ENCODE data around the gene CELF4. TPM values are rescaled to one million over a fixed set of nuclear protein-coding genes. Genes with fewer than 3 reads are reported as not detected.

CELF4 gene
- total RNA-seq, 2 donors from 2014 or later, result 3.3 to 4.7 TPM

- no peak for ATAC-seq
- no peak overlapping the region for H3K4me3 ChIP-seq
- no peak overlapping the region for H3K27ac ChIP-seq
- no peak for DNase-seq
- no peaks in the 10 kb centered on the region for H3K9me3 ChIP-seq
- H3K27me3 ChIP-seq, result peaks cover 0 to 3% of the 10 kb centered on the region in 2 donors
- intact Hi-C loops (cut with DNase I), result no loop called here
- 53 to 58% methylated on average over 19 of the region's 19 CpGs for WGBS, 2 donors
- H3K36me3 ChIP-seq (replicated peaks in 1 of 2; ENCODE audit: insufficient read depth in 1 of 2, low read depth in 2 of 2), result no peaks in the 10 kb centered on the region
- H3K4me1 ChIP-seq, result peaks cover 5% of the 10 kb centered on the region
- TF ChIP-seq POLR2A (IDR thresholded peaks at IDR 0.05), result no peak
- TF ChIP-seq, protein P1, sequence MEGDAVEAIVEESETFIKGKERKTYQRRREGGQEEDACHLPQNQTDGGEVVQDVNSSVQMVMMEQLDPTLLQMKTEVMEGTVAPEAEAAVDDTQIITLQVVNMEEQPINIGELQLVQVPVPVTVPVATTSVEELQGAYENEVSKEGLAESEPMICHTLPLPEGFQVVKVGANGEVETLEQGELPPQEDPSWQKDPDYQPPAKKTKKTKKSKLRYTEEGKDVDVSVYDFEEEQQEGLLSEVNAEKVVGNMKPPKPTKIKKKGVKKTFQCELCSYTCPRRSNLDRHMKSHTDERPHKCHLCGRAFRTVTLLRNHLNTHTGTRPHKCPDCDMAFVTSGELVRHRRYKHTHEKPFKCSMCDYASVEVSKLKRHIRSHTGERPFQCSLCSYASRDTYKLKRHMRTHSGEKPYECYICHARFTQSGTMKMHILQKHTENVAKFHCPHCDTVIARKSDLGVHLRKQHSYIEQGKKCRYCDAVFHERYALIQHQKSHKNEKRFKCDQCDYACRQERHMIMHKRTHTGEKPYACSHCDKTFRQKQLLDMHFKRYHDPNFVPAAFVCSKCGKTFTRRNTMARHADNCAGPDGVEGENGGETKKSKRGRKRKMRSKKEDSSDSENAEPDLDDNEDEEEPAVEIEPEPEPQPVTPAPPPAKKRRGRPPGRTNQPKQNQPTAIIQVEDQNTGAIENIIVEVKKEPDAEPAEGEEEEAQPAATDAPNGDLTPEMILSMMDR (IDR thresholded peaks at IDR 0.05), result no peak
Measured at GRCh38 chr18:37521510-37522465, 43.8 kb downstream of the CELF4 start.

GRCh38 chr18:37520508-37520907 is 45.1 kb downstream of the CELF4 start:
- 54 to 74% methylated on average over 3 of the region's 3 CpGs for WGBS, 2 donors
- peaks cover 5% of the 10 kb centered on the region for H3K4me1 ChIP-seq
- DNase-seq (no peak), ATAC-seq (no peak)
- intact Hi-C loops (cut with DNase I), result no loop called here
- peaks cover 0 to 3% of the 10 kb centered on the region in 2 donors for H3K27me3 ChIP-seq
- no peak overlapping the region for H3K27ac ChIP-seq
- H3K36me3 ChIP-seq (replicated peaks in 1 of 2; ENCODE audit: insufficient read depth in 1 of 2, low read depth in 2 of 2), result no peaks in the 10 kb centered on the region
- H3K4me3 ChIP-seq, result no peak overlapping the region
- H3K9me3 ChIP-seq, result no peaks in the 10 kb centered on the region
- TF ChIP-seq, protein P1 (IDR thresholded peaks at IDR 0.05), result no peak
- no peak for TF ChIP-seq POLR2A (IDR thresholded peaks at IDR 0.05)

- Histone ChIP-seq H3K4me1 (peaks cover 2% of the 10 kb centered on the region), H3K4me3 (no peak overlapping the region), H3K27ac (no peak overlapping the region), H3K27me3 (peaks cover 0 to 2% of the 10 kb centered on the region in 2 donors), H3K9me3 (no peaks in the 10 kb centered on the region), H3K36me3 (replicated peaks in 1 of 2; ENCODE audit: insufficient read depth in 1 of 2, low read depth in 2 of 2) (no peaks in the 10 kb centered on the region)
- WGBS, 2 donors, result 38 to 46% methylated on average over 7 to 9 of the region's 9 CpGs
- no peak for ATAC-seq
- no peak for DNase-seq
- intact Hi-C loops (cut with DNase I), result no loop called here
- TF ChIP-seq, protein P1 (IDR thresholded peaks at IDR 0.05), result no peak
- no peak for TF ChIP-seq POLR2A (IDR thresholded peaks at IDR 0.05)
Measured at GRCh38 chr18:37519510-37520135, 46.0 kb downstream of the CELF4 start.

DNA sequence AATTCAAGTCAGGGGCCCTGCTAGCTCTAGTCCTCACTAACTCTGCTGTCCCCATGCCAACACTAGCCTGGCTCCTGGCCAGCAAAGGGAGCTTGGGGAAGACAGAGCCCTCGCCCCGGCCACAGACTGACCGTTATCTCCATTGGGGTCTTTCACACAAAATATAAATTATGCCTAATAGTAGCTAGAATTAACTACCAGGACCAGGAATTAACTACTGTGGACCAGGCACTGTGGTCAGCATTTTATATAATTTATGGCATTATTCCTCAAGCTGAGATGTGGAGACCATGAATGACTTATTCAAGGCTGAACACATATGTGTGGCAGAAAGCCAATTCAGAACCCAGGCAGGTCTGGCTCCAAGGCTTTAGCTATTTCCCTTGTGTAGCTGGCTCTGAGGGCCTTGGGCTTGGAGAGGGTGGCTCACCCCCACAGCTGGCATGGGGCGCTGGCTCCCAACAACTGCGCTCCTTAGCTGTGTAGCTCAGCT is 49.2 kb downstream of the CELF4 start:
- no peak for ATAC-seq
- Histone ChIP-seq H3K4me3 (no peak overlapping the region), H3K36me3 (replicated peaks in 1 of 2; ENCODE audit: insufficient read depth in 1 of 2, low read depth in 2 of 2) (no peaks in the 10 kb centered on the region)

More for the DNA sequence above, 49.2 kb downstream of the CELF4 start:
- peak in 1 of 4 donors; percentile 10 for DNase-seq
- no peak for TF ChIP-seq POLR2A (IDR thresholded peaks at IDR 0.05)
- TF ChIP-seq, protein P1 (IDR thresholded peaks at IDR 0.05), result no peak
- Histone ChIP-seq H3K27me3 (no peaks in the 10 kb centered on the region), H3K27ac (no peak overlapping the region), H3K9me3 (no peaks in the 10 kb centered on the region), H3K4me1 (no peaks in the 10 kb centered on the region)
- intact Hi-C loops (cut with DNase I), result no loop called here
- 82 to 83% methylated on average over 4 to 5 of the region's 5 CpGs for WGBS, 2 donors

Measured in body of pancreas (tissue), 4 donors.